GM18502 (cell line): ENCODE data around the gene INPP4B.

Source experiments
- ATAC-seq: cut with Tn5 transposase; IDR thresholded peaks from one replicate; pipeline ENCODE4 v1.9.1; 2021; ENCODE audit warnings: mild to moderate bottlenecking; ENCODE audit not compliant: unreplicated experiment, poor library complexity

The INPP4B gene

GRCh38 chr4:142282870-142283431 lies 563.1 kb downstream of the INPP4B start:
- ATAC-seq: peak; percentile 52

GRCh38 chr4:142281999-142282398 lies 564.1 kb downstream of the INPP4B start:
- ATAC-seq: no peak

GRCh38 chr4:142278663-142279062 lies 567.4 kb downstream of the INPP4B start:
- no peak for ATAC-seq

GRCh38 chr4:142278171-142278570 lies 567.9 kb downstream of the INPP4B start:
- ATAC-seq: no peak

- ATAC-seq: no peak
Observed at GRCh38 chr4:142274137-142274536, 572.0 kb downstream of the INPP4B start.

GRCh38 chr4:142272452-142272851 lies 573.6 kb downstream of the INPP4B start:
- ATAC-seq: no peak

- ATAC-seq: no peak
Observed at GRCh38 chr4:142271832-142272231, 574.3 kb downstream of the INPP4B start.

GRCh38 chr4:142267101-142267500 lies 579.0 kb downstream of the INPP4B start:
- ATAC-seq: no peak

GRCh38 chr4:142265946-142266345 lies 580.2 kb downstream of the INPP4B start:
- no peak for ATAC-seq

- ATAC-seq: no peak
Observed at GRCh38 chr4:142265536-142265935, 580.6 kb downstream of the INPP4B start.

- no peak for ATAC-seq
Observed at GRCh38 chr4:142264961-142265360, 581.1 kb downstream of the INPP4B start.

- ATAC-seq: no peak
Observed at GRCh38 chr4:142262956-142263355, 583.1 kb downstream of the INPP4B start.

GRCh38 chr4:142248946-142249345 lies 597.2 kb downstream of the INPP4B start:
- ATAC-seq: no peak

- ATAC-seq: no peak
Observed at GRCh38 chr4:142243255-142243654, 602.8 kb downstream of the INPP4B start.

- ATAC-seq: no peak
Observed at GRCh38 chr4:142242156-142242555, 603.9 kb downstream of the INPP4B start.

GRCh38 chr4:142238589-142238988 lies 607.5 kb downstream of the INPP4B start:
- no peak for ATAC-seq

GRCh38 chr4:142236268-142236667 lies 609.8 kb downstream of the INPP4B start:
- no peak for ATAC-seq

GRCh38 chr4:142231787-142232186 lies 614.3 kb downstream of the INPP4B start:
- no peak for ATAC-seq

GRCh38 chr4:142230991-142231390 lies 615.1 kb downstream of the INPP4B start:
- no peak for ATAC-seq

GRCh38 chr4:142226014-142226413 lies 620.1 kb downstream of the INPP4B start:
- no peak for ATAC-seq

GRCh38 chr4:142222127-142222526 lies 624.0 kb downstream of the INPP4B start:
- no peak for ATAC-seq

- no peak for ATAC-seq
Observed at GRCh38 chr4:142218726-142219125, 627.4 kb downstream of the INPP4B start.

- no peak for ATAC-seq
Observed at GRCh38 chr4:142211444-142211843, 634.7 kb downstream of the INPP4B start.
